HAP-1 (cell line): ENCODE measurements around the gene IRF2BPL.
A peak's percentile ranks its signal among the peaks of the same experiment; 100 is the strongest.

Source experiments
- DNase-seq, 2 experiments: peaks; one replicate each; pipeline ENCODE4 v3.0.0-alpha.2; 2016 to 2020; ENCODE audit warnings: low spot score in 2 of 2
- H3K27me3 ChIP-seq: fragments of 250-450 bp; sonication (Bioruptor Pico); 2 replicates; pipeline ENCODE4 v1.5.1; 2020; ENCODE audit warnings: low read depth, mild to moderate bottlenecking, moderate library complexity
- H3K36me3 ChIP-seq: fragments of 250-450 bp; sonication (Bioruptor Pico); replicated peaks from 2 replicates; pipeline ENCODE4 v1.5.1; 2020; ENCODE audit warnings: mild to moderate bottlenecking
- H3K4me1 ChIP-seq: fragments of 250-450 bp; sonication (Bioruptor Pico); 2 replicates; pipeline ENCODE4 v1.5.1; 2020; ENCODE audit warnings: mild to moderate bottlenecking
- H3K4me3 ChIP-seq: fragments of 250-450 bp; sonication (Bioruptor Pico); 2 replicates; pipeline ENCODE4 v1.5.1; 2020; ENCODE audit warnings: mild to moderate bottlenecking, moderate library complexity
- H3K9me3 ChIP-seq: fragments of 250-450 bp; sonication (Bioruptor Pico); 2 replicates; pipeline ENCODE4 v1.5.1; 2020; ENCODE audit warnings: mild to moderate bottlenecking, moderate library complexity
- in situ Hi-C: fragments of 300-500 bp; cut with MboI; formaldehyde crosslinking; loops from 3 replicates; pipeline ENCODE4 v1.14.3; 2020; ENCODE audit warnings: low sequenced_read_pairs, inconsistent platforms, mixed read lengths

IRF2BPL gene

GRCh38 chr14:77062261-77062660 lies 33.8 kb upstream of the IRF2BPL start:
- Histone ChIP-seq H3K4me1 (no peaks in the 10 kb centered on the region), H3K9me3 (no peaks in the 10 kb centered on the region), H3K36me3 (no peaks in the 10 kb centered on the region), H3K4me3 (no peak overlapping the region), H3K27me3 (no peaks in the 10 kb centered on the region)
- DNase-seq = no peak
- in situ Hi-C loops = no loop called here

DNA sequence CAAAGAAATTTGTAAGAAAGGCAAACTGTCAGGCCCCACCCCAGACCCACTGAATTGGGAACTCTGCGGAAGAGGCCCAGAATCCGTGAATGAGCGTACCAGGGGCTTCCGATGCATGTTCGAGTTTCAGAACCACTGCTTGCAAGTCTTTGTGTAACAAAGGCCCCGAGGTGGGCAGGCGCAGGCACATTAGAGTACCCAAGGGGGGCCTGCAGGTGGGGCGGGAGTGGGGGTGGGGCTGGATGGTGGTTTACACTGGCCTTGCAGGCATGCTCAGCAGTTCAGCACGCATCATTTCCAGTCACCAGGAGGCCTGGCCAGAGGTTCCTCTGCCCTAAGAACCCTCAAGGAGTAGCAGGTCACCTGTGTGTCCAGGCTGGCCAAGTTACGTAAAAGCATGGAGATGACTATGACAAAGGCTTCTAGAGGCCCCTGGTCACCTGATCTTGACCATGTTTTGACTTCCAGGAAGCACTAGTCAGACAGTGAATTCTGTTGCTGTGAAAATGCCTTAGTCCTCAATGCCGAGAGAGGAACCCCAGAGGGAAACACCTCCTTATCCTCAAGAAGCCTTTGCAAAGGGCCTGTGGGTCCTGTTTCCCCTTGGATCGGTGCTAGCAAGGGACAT lies 33.2 kb upstream of the IRF2BPL start:
- no peak for DNase-seq
- no peaks in the 10 kb centered on the region for H3K27me3 ChIP-seq
- in situ Hi-C loops = no loop called here
- no peak overlapping the region for H3K4me3 ChIP-seq
- H3K9me3 ChIP-seq = no peaks in the 10 kb centered on the region
- H3K36me3 ChIP-seq = no peaks in the 10 kb centered on the region
- no peaks in the 10 kb centered on the region for H3K4me1 ChIP-seq

- no peaks in the 10 kb centered on the region for H3K36me3 ChIP-seq
- H3K27me3 ChIP-seq = no peaks in the 10 kb centered on the region
- no peaks in the 10 kb centered on the region for H3K9me3 ChIP-seq
- DNase-seq = peak in 1 of 2 experiments; percentile 48
- no peak overlapping the region for H3K4me3 ChIP-seq
- in situ Hi-C loops = loop anchor here (5.0 kb wide), 2 partner anchors 147 to 177 kb away; no protein-coding TSS in a partner anchor
- H3K4me1 ChIP-seq = no peaks in the 10 kb centered on the region
Observed at GRCh38 chr14:77059276-77059915, 30.9 kb upstream of the IRF2BPL start.

GRCh38 chr14:77058785-77059184 lies 30.3 kb upstream of the IRF2BPL start:
- DNase-seq = no peak
- Histone ChIP-seq H3K36me3 (no peaks in the 10 kb centered on the region), H3K9me3 (no peaks in the 10 kb centered on the region), H3K4me3 (no peak overlapping the region), H3K27me3 (no peaks in the 10 kb centered on the region), H3K4me1 (no peaks in the 10 kb centered on the region)
- in situ Hi-C loops = loop anchor here (5.0 kb wide), 2 partner anchors 146 to 176 kb away; no protein-coding TSS in a partner anchor

- H3K9me3 ChIP-seq = no peaks in the 10 kb centered on the region
- H3K27me3 ChIP-seq = no peaks in the 10 kb centered on the region
- no peak for DNase-seq
- no peak overlapping the region for H3K4me3 ChIP-seq
- no peaks in the 10 kb centered on the region for H3K4me1 ChIP-seq
- H3K36me3 ChIP-seq = no peaks in the 10 kb centered on the region
- in situ Hi-C loops = loop anchor here (5.0 kb wide), 2 partner anchors 146 to 176 kb away; no protein-coding TSS in a partner anchor
Observed at GRCh38 chr14:77058117-77058516, 29.6 kb upstream of the IRF2BPL start.

- no peaks in the 10 kb centered on the region for H3K36me3 ChIP-seq
- in situ Hi-C loops = loop anchor here (5.0 kb wide), 2 partner anchors 144 to 174 kb away; no protein-coding TSS in a partner anchor
- no peak overlapping the region for H3K4me3 ChIP-seq
- H3K27me3 ChIP-seq = no peaks in the 10 kb centered on the region
- H3K4me1 ChIP-seq = no peaks in the 10 kb centered on the region
- H3K9me3 ChIP-seq = no peaks in the 10 kb centered on the region
- DNase-seq = no peak
Observed at GRCh38 chr14:77055981-77056380, 27.5 kb upstream of the IRF2BPL start.

- in situ Hi-C loops = loop anchor here (5.0 kb wide), 2 partner anchors 143 to 173 kb away; no protein-coding TSS in a partner anchor
- no peaks in the 10 kb centered on the region for H3K4me1 ChIP-seq
- no peak for DNase-seq
- H3K9me3 ChIP-seq = no peaks in the 10 kb centered on the region
- no peaks in the 10 kb centered on the region for H3K27me3 ChIP-seq
- no peaks in the 10 kb centered on the region for H3K36me3 ChIP-seq
- no peak overlapping the region for H3K4me3 ChIP-seq
Observed at GRCh38 chr14:77055306-77055705, 26.8 kb upstream of the IRF2BPL start.

- in situ Hi-C loops = no loop called here
Observed at GRCh38 chr14:77053046-77053841, 24.7 kb upstream of the IRF2BPL start.

GRCh38 chr14:77052281-77053044 lies 24.0 kb upstream of the IRF2BPL start:
- no peaks in the 10 kb centered on the region for H3K4me1 ChIP-seq
- no peaks in the 10 kb centered on the region for H3K27me3 ChIP-seq
- no peak for DNase-seq
- H3K9me3 ChIP-seq = no peaks in the 10 kb centered on the region
- no peaks in the 10 kb centered on the region for H3K36me3 ChIP-seq
- in situ Hi-C loops = no loop called here
- no peak overlapping the region for H3K4me3 ChIP-seq

More at GRCh38 chr14:77053046-77053841, 24.7 kb upstream of the IRF2BPL start:
- Histone ChIP-seq H3K27me3 (no peaks in the 10 kb centered on the region), H3K4me1 (no peaks in the 10 kb centered on the region), H3K9me3 (no peaks in the 10 kb centered on the region), H3K4me3 (no peak overlapping the region), H3K36me3 (no peaks in the 10 kb centered on the region)
- peak; percentile 75 to 92 for DNase-seq

GRCh38 chr14:77051116-77051515 lies 22.6 kb upstream of the IRF2BPL start:
- Histone ChIP-seq H3K36me3 (no peaks in the 10 kb centered on the region), H3K27me3 (no peaks in the 10 kb centered on the region), H3K9me3 (no peaks in the 10 kb centered on the region), H3K4me3 (no peak overlapping the region), H3K4me1 (no peaks in the 10 kb centered on the region)
- no peak for DNase-seq
- in situ Hi-C loops = no loop called here

DNA sequence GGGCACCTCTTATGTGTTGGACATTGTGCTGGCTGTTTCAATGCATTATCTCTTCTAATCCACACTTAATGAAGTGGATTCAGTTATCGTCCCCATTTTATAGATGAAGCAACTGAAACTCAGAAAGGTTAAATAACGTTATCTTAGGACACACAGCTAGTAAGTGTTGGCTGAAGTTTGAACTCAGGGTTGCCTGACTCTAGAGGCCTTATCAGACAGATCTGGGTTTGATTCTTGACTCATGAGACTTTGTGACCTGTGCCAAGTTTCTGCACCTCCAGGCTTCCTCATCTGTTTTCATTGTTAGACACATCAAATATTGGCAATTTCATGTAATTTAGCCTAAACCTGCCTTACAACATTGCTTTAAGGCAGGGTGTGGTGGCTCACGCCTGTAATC lies 18.2 kb upstream of the IRF2BPL start:
- Histone ChIP-seq H3K27me3 (no peaks in the 10 kb centered on the region), H3K36me3 (no peaks in the 10 kb centered on the region), H3K9me3 (no peaks in the 10 kb centered on the region), H3K4me3 (no peak overlapping the region), H3K4me1 (peaks cover 26% of the 10 kb centered on the region)
- in situ Hi-C loops = no loop called here
- DNase-seq = no peak

DNA sequence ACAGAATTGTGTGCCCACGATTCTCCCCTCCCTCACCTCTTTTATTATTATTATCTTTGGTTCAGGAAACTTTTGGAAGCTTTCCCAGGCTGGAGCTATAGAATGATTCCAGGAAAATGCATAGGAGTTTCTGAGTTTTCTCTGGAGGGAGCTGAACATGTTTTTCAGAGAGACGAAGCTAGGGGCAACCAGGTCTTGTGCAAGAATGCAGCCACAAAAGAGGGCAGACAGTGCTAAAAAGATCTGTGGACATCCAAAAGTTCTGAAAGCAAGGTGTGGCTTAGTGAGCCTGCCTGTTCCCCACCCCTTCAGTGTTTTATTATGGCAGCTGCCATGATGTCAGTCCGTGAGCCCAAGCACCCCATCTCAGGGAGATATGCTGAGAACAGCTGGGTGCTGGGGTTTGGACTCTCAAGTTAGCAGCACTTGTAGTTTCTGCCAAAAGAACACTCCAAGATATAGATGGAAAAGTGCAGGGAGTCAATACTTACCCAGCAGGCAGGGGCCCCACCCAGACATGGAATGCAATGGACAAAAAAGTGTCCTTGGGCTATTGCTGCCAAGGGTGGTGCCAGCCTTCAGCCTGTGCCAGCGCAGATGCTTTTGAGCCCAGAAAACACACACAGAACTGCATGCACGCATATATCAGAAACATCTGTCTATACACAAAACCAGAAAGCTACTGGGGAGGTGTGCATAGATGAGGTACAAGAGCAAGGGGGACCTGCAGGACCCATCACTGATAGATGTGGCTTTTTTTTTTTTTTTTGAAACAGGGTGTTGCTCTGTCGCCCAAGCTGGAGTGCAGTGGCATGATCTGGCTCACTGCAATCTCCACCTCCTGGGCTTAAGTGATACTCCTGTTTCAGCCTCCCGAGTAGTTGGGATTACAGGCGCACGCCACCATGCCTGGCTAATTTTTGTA lies 17.0 kb upstream of the IRF2BPL start:
- no peaks in the 10 kb centered on the region for H3K9me3 ChIP-seq
- H3K27me3 ChIP-seq = no peaks in the 10 kb centered on the region
- H3K4me3 ChIP-seq = no peak overlapping the region
- peaks cover 38% of the 10 kb centered on the region for H3K4me1 ChIP-seq
- no peaks in the 10 kb centered on the region for H3K36me3 ChIP-seq
- in situ Hi-C loops = no loop called here
- DNase-seq = no peak
